Measurements from ENCODE around the gene ACVR1B. TPM values are rescaled to one million over a fixed set of nuclear protein-coding genes. Genes with fewer than 3 reads are reported as not detected.
"Not testable (repeated sequence)": the region's sequence is repeated elsewhere in the genome, so short reads cannot be mapped to it uniquely, and the experiment has no call there.

ACVR1B gene
- total RNA-seq, 1 donor from 2014 or later, result 13.8 TPM

GRCh38 chr12:51977320-51977753 lies 25.8 kb downstream of the ACVR1B start:
- Mint-ChIP-seq H3K4me3 (no peak overlapping the region), H3K27me3 (ENCODE audit: insufficient read depth, low read depth) (peaks cover 2% of the 10 kb centered on the region), H3K36me3 (peaks cover 26% of the 10 kb centered on the region), H3K4me1 (peaks cover 18% of the 10 kb centered on the region), H3K9me3 (no peaks in the 10 kb centered on the region), H3K27ac (no peak overlapping the region)
- Histone ChIP-seq H3K4me2 (no peak overlapping the region), H3K79me2 (ENCODE audit: low read depth) (peaks cover 11% of the 10 kb centered on the region), H3F3A (ENCODE audit: low read depth) (peaks cover 7% of the 10 kb centered on the region), H2AFZ (replicated peaks) (no peak overlapping the region), H3K9me3 (ENCODE audit: low read depth) (no peaks in the 10 kb centered on the region), H3K4me3 (no peak overlapping the region), H4K20me1 (ENCODE audit: low read depth) (peaks cover 53% of the 10 kb centered on the region), H3K4me1 (peaks cover 14% of the 10 kb centered on the region), H3K27me3 (no peaks in the 10 kb centered on the region), H3K27ac (no peak overlapping the region), H3K36me3 (no peaks in the 10 kb centered on the region), H3K9ac (no peak overlapping the region)
- DNase-seq (ENCODE audit: low spot score), result no peak
- TF ChIP-seq EZH2 (IDR thresholded peaks at IDR 0.05) (no peak), EZH2phosphoT487 (IDR thresholded peaks at IDR 0.05) (no peak)
- TF ChIP-seq, protein P1, sequence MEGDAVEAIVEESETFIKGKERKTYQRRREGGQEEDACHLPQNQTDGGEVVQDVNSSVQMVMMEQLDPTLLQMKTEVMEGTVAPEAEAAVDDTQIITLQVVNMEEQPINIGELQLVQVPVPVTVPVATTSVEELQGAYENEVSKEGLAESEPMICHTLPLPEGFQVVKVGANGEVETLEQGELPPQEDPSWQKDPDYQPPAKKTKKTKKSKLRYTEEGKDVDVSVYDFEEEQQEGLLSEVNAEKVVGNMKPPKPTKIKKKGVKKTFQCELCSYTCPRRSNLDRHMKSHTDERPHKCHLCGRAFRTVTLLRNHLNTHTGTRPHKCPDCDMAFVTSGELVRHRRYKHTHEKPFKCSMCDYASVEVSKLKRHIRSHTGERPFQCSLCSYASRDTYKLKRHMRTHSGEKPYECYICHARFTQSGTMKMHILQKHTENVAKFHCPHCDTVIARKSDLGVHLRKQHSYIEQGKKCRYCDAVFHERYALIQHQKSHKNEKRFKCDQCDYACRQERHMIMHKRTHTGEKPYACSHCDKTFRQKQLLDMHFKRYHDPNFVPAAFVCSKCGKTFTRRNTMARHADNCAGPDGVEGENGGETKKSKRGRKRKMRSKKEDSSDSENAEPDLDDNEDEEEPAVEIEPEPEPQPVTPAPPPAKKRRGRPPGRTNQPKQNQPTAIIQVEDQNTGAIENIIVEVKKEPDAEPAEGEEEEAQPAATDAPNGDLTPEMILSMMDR (IDR thresholded peaks at IDR 0.05), result no peak

- H3K9me3 Mint-ChIP-seq, result not testable (repeated sequence)
Measured at GRCh38 chr12:51979306-51979705, 27.8 kb downstream of the ACVR1B start.

GRCh38 chr12:51980051-51980808 lies 28.7 kb downstream of the ACVR1B start:
- H3K4me1 Mint-ChIP-seq, result no peaks in the 10 kb centered on the region
- peaks cover 30% of the 10 kb centered on the region for H3K36me3 Mint-ChIP-seq
- Histone ChIP-seq H3K79me2 (ENCODE audit: low read depth) (no peaks in the 10 kb centered on the region), H3K4me1 (no peaks in the 10 kb centered on the region), H4K20me1 (ENCODE audit: low read depth) (peaks cover 25% of the 10 kb centered on the region), H3K4me2 (no peak overlapping the region), H3K9ac (no peak overlapping the region), H3K9me3 (ENCODE audit: low read depth) (no peaks in the 10 kb centered on the region), H3K27me3 (no peaks in the 10 kb centered on the region), H3K27ac (no peak overlapping the region), H3K4me3 (no peak overlapping the region), H3K36me3 (no peaks in the 10 kb centered on the region), H2AFZ (replicated peaks) (no peak overlapping the region), H3F3A (ENCODE audit: low read depth) (peaks cover 7% of the 10 kb centered on the region)
- TF ChIP-seq, protein P1 (IDR thresholded peaks at IDR 0.05), result peak; percentile 98
- TF ChIP-seq EZH2phosphoT487 (IDR thresholded peaks at IDR 0.05), result no peak
- TF ChIP-seq EZH2 (IDR thresholded peaks at IDR 0.05), result no peak
- no peaks in the 10 kb centered on the region for H3K9me3 Mint-ChIP-seq
- H3K27me3 Mint-ChIP-seq (ENCODE audit: insufficient read depth, low read depth), result peaks cover 4% of the 10 kb centered on the region
- no peak overlapping the region for H3K27ac Mint-ChIP-seq
- H3K4me3 Mint-ChIP-seq, result no peak overlapping the region
- DNase-seq (ENCODE audit: low spot score), result peak; percentile 72

More at GRCh38 chr12:51979306-51979705, 27.8 kb downstream of the ACVR1B start:
- not testable (repeated sequence) for H3F3A ChIP-seq (ENCODE audit: low read depth); H3K4me3 ChIP-seq; H3K4me3 Mint-ChIP-seq; H2AFZ ChIP-seq (replicated peaks); H3K36me3 ChIP-seq; H3K27me3 Mint-ChIP-seq (ENCODE audit: insufficient read depth, low read depth); H3K4me1 ChIP-seq; H3K9me3 ChIP-seq (ENCODE audit: low read depth); H3K4me1 Mint-ChIP-seq; H3K27ac Mint-ChIP-seq; DNase-seq (ENCODE audit: low spot score); H3K9ac ChIP-seq; H3K4me2 ChIP-seq; H3K27me3 ChIP-seq; H3K27ac ChIP-seq; H3K79me2 ChIP-seq (ENCODE audit: low read depth)
- peaks cover 34% of the 10 kb centered on the region for H4K20me1 ChIP-seq (ENCODE audit: low read depth)
- peaks cover 30% of the 10 kb centered on the region for H3K36me3 Mint-ChIP-seq

DNA sequence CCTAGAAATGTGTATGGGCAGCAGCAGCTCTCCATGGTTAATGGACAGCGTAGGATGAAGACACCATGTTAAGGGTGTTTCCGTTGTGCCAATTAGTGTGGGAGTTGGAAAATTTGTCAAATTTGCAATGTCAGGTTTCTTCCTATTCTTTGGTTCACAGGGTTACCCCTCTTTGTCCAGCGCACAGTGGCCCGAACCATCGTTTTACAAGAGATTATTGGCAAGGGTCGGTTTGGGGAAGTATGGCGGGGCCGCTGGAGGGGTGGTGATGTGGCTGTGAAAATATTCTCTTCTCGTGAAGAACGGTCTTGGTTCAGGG lies 29.3 kb downstream of the ACVR1B start:
- Mint-ChIP-seq H3K27ac (no peak overlapping the region), H3K4me3 (no peak overlapping the region), H3K9me3 (no peaks in the 10 kb centered on the region), H3K27me3 (ENCODE audit: insufficient read depth, low read depth) (peaks cover 4% of the 10 kb centered on the region), H3K4me1 (no peaks in the 10 kb centered on the region), H3K36me3 (peaks cover 31% of the 10 kb centered on the region)
- H3K4me1 ChIP-seq, result no peaks in the 10 kb centered on the region
- H3K9ac ChIP-seq, result no peak overlapping the region
- no peaks in the 10 kb centered on the region for H3K9me3 ChIP-seq (ENCODE audit: low read depth)
- peaks cover 7% of the 10 kb centered on the region for H3F3A ChIP-seq (ENCODE audit: low read depth)
- TF ChIP-seq EZH2 (IDR thresholded peaks at IDR 0.05) (no peak), EZH2phosphoT487 (IDR thresholded peaks at IDR 0.05) (no peak)
- TF ChIP-seq, protein P1 (IDR thresholded peaks at IDR 0.05), result no peak
- no peak overlapping the region for H2AFZ ChIP-seq (replicated peaks)
- H3K79me2 ChIP-seq (ENCODE audit: low read depth), result no peaks in the 10 kb centered on the region
- no peaks in the 10 kb centered on the region for H3K27me3 ChIP-seq
- no peak for DNase-seq (ENCODE audit: low spot score)
- H3K27ac ChIP-seq, result no peak overlapping the region
- no peak overlapping the region for H3K4me2 ChIP-seq
- peaks cover 19% of the 10 kb centered on the region for H4K20me1 ChIP-seq (ENCODE audit: low read depth)
- H3K36me3 ChIP-seq, result no peaks in the 10 kb centered on the region
- H3K4me3 ChIP-seq, result no peak overlapping the region
